Colon (tissue), 2 donors: Measurements from ENCODE around the gene C11orf21.

Experiments
- FAIRE-seq: peaks from 2 replicates; lab custom pipeline; 2012; peaks lifted over from hg19 to GRCh38; lab: Jason Lieb, UNC
- donor health status: control.
- donor health status: control.

C11orf21 gene

GRCh38 chr11:2308713-2309112 is 7.0 kb upstream of the C11orf21 start:
- no peak for FAIRE-seq

GRCh38 chr11:2307501-2308331 is 6.0 kb upstream of the C11orf21 start:
- no peak for FAIRE-seq

GRCh38 chr11:2306877-2307500 is 5.3 kb upstream of the C11orf21 start:
- no peak for FAIRE-seq

GRCh38 chr11:2306452-2306823 is 4.7 kb upstream of the C11orf21 start:
- FAIRE-seq = no peak

- no peak for FAIRE-seq
Observed at GRCh38 chr11:2305788-2306451, 4.2 kb upstream of the C11orf21 start.

- FAIRE-seq = no peak
Observed at GRCh38 chr11:2305140-2305778, 3.5 kb upstream of the C11orf21 start.

GRCh38 chr11:2304506-2305139 is 2.9 kb upstream of the C11orf21 start:
- FAIRE-seq = no peak

GRCh38 chr11:2303627-2304505 is 2.1 kb upstream of the C11orf21 start:
- no peak for FAIRE-seq

- FAIRE-seq = no peak
Observed at GRCh38 chr11:2302896-2303626, 1.3 kb upstream of the C11orf21 start.

- FAIRE-seq = no peak
Observed at GRCh38 chr11:2302306-2302895, 683 bp upstream of the C11orf21 start.

GRCh38 chr11:2300936-2301630 is 635 bp downstream of the C11orf21 start:
- FAIRE-seq = no peak

GRCh38 chr11:2300290-2300935 is 1.3 kb downstream of the C11orf21 start:
- FAIRE-seq = no peak

- FAIRE-seq = no peak
Observed at GRCh38 chr11:2299773-2300172, 1.9 kb downstream of the C11orf21 start.

GRCh38 chr11:2298795-2299761 is 2.6 kb downstream of the C11orf21 start:
- no peak for FAIRE-seq

- no peak for FAIRE-seq
Observed at GRCh38 chr11:2298131-2298794, 3.5 kb downstream of the C11orf21 start.

GRCh38 chr11:2297623-2298030 is 4.1 kb downstream of the C11orf21 start:
- FAIRE-seq = no peak
